ENCODE data around the gene MYLK.

The MYLK gene

DNA sequence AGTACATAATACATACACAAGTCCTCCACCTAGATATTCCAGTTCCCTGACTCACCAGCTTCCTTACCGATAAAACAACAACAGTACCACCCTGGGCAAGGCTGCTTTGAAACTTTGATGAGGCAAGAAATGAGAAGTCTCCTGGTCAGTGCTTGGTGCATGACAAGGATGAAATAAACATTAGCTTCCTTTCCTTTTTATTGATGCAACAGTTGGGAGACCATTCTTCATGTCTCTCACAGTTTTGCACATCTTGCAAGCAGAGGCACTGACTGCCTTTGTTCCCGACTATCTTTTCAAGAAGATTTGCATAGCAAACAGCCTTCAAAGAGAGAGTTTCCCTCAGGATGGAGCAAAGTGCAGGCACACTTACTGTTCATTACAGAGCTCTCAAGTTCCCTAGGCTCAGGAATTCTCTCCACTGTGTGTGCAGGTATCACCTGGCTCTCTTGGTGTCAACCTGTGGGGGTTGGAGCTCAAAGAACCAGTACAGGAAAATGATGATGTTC, 65.2 kb downstream of the MYLK start:
- DNase-seq (ENCODE audit: low read depth) = peak; percentile 92

GRCh38 chr3:123818324-123818920, 65.7 kb downstream of the MYLK start:
- DNase-seq (ENCODE audit: low read depth) = peak; percentile 32

DNA sequence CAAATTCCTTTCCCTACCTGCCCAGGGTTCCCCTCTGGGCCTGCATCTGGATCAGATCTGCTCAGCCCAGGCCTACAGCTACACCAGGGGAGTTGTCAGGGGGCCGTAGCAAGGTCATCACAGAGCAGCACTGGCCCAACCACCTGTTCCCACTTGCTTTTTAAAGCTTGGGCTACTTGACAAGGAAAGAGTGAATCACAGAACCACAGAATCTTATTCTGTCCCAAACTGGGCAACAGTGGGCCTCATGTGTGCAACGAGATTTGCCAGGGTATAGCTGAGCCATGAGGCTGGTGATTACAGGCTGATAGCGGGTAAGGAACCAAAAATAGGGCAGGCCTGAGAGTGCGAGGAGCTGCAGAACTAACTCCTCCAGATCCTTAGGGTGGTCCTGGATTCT, 66.7 kb downstream of the MYLK start:
- DNase-seq (ENCODE audit: low read depth) = peak; percentile 17

DNA sequence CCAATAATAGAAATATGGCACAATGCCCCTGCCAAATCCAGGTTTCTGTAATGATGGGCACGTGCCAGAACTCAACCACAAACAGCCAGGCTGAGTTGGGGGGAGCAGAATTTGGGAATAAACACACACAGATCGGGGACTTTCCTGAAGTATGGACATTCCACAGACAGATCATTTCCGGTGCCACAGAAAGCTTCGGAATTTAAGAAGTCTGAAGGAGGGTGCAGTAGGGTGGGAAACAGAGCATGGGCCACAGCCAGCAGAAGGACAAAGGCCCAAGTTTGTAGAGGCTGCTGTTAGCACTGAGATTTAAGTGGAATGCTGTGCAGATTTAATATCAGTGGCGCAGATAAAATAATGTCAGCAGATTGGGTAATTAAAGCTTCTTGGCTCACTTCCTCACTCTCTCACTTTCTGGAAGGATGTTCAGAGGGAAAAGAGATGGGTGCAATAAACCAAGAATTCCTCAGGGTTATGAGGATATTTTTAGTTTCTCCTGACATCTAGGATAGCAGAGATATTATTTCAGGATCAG, 67.4 kb downstream of the MYLK start:
- peak; percentile 84 for DNase-seq (ENCODE audit: low read depth)

DNA sequence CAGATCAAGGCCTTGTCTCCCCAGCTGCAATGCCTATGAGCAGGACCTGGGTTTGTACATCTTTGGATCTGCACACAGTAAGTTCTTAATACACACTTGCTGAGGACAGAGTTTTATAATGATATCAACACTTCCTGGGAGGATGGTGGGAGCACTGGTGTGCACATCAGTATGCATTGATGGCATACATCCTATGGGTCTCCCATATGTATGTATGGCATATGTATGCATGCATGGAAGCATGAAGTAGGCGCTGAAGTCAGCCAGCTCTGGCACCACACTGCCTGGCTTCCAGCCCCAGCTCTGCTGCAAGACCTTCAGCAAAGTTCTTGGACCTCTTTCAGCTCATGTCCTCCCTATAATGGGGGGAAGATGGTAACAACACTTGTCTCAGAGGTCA, 68.2 kb downstream of the MYLK start:
- DNase-seq (ENCODE audit: low read depth) = no peak

GRCh38 chr3:123813876-123814275, 70.3 kb downstream of the MYLK start:
- peak; percentile 41 for DNase-seq (ENCODE audit: low read depth)

DNA sequence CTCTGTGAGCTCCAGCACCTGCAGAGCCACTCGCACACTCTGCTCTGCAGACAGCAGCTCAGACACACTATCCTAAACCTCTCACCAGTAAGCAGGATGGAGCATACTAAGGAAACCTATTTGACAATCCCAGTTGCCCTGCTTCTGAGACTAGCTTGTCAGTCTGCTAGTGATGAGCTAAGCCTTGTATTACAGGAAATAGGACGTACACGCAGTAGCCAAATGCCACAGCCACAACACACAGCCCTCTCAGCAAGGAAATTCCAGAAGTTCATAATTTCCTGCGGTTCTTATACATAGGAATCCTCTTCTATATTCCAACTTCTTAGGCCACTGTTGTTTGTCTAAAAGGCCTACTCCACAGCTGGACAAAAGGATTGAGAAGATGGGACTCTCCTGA, 74.5 kb downstream of the MYLK start:
- peak; percentile 73 for DNase-seq (ENCODE audit: low read depth)

DNA sequence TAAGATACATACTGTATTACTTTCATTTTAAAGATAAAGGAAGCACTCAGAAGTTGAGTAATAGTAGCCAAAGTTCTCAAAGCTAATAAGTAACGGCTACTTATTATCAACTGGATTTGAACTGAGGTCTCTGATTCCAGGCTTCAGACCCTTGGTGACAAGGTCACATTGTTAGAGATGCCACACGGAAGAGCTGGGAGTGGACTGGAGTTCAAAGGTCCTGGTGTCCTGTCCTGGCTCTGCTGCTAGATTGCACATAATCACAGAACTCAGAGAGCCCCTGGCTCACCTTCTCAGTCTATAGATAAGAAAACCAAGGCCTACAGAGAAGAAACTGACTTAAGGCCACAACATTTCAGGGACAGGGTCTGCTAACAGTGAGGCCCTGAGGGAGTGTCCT, 75.3 kb downstream of the MYLK start:
- DNase-seq (ENCODE audit: low read depth) = no peak

DNA sequence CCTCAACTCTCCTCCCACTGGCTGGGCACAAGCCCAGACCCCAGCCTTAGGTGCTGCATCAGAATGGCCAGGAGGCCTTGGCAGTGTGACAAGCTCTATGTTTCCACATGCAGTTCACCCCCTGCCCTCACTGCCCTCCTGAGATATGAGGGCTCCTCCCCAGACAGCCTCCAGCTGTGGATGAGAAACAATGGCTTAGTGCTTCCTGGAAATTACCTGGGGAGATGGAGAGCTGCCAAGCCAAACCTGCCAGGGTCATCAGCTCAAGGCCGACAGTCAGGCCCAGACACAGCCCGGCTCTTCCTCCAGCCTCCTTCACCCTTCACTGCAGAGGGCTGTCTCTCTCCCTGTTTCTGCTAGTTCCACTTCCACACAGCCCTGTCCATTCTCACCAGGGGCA, 76.3 kb downstream of the MYLK start:
- DNase-seq (ENCODE audit: low read depth) = no peak

- DNase-seq (ENCODE audit: low read depth) = no peak
These were observed 78.6 kb downstream of the MYLK start for GRCh38 chr3:123805504-123805903.

DNA sequence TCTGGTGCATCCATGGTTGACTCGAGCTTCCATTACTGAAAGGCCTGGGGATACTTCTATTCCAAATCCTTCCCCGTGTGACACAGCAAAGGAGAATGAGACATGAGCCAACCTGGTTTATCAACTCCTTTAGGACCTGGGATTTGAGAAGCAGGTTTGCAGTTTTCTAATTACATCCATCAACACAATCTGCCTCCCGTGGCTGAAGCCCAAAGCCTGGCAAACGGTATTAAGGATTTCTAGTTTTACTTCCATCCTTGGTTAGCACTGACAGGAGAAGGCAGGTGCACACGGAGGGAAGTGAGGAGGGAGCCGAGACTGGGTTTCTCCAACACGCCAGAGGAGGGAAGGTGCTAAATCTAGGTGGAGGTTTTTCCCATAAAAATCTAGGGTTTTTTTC, 79.0 kb downstream of the MYLK start:
- no peak for DNase-seq (ENCODE audit: low read depth)

GRCh38 chr3:123804676-123805075, 79.5 kb downstream of the MYLK start:
- no peak for DNase-seq (ENCODE audit: low read depth)

GRCh38 chr3:123803521-123803920, 80.6 kb downstream of the MYLK start:
- no peak for DNase-seq (ENCODE audit: low read depth)

DNA sequence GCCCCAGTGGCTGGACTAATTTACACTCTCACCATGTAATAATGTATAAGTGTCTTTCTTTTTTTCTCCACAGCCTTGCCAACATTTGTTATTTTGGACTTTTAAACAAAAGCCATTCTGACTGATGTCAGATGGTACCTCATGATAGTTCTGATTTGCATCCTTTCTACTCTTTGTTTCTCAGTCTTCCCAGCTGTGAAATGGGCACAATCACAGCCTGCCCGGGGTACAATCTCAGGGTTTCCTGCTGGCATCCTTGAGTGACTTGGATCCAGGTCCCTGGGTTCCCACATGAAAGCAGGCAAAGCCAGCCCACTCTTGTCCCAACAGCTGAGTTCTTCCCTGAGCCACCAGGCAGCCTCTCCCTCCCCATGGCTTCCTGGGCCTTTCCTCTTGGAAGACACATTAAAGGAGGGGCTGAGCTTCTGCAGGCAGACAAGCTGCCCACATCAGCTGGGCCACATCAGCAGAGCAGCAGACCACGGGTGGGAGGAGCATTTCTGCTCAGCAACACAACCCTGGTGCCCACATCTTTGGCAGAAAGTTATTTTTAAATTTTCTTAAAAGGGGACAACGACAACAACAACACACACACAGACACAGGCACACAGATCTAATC, 82.0 kb downstream of the MYLK start:
- DNase-seq (ENCODE audit: low read depth) = no peak

GRCh38 chr3:123801474-123801873, 82.7 kb downstream of the MYLK start:
- no peak for DNase-seq (ENCODE audit: low read depth)

DNA sequence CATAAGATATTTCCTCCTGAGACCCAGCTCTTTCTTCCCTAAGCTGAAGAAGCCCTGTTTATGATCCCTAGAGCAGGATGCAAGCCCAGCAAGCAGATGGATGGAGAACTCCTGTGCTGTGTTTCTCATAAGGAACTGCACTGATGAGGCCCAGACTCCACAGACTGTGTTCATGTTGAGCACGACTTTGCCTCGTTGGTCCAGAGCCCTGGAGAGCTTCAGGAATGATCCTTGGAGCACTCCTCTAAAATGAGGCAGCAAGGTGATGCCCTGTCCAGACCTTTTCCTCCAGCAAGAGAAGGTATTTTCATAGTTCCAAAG, 83.8 kb downstream of the MYLK start:
- DNase-seq (ENCODE audit: low read depth) = no peak

DNA sequence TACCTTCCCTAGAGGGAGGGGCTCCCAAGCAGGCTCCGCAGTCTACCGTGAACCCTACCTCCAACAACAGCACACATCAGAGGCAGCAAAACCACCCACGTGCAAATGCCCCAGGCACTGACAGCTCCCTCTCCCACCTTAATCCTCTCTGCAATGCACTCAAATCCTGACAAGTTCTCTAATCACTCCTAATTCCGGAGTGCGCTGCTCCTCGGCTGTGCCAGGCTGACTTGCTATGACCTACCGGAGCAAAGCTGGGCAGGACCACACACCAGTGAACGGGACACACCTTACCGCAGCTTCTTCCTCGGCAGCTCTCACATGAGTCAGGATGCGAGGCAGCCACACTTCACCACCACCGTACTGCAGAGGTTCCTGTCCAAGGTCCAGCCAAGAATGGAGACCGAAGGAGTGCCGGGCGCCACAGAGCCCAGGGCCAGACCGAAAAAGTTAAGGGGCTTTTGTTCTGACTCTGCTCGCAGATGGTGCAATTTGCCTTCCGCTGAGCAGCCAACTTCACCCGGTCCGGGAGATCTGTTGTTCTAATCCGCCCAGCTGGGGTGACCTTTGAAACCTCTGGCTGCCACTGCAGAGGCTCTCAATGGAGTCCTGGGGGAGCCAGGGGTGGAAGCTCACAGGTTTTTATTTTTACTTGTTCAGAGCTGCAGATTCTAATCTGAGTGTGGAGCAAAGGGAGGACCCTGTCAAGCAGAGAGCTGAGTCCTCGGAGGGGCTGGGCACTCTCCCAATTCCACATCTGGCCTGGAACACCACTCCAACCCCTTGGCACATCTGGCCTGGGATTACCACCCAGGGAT, 84.4 kb downstream of the MYLK start:
- peak; percentile 60 for DNase-seq (ENCODE audit: low read depth)

DNA sequence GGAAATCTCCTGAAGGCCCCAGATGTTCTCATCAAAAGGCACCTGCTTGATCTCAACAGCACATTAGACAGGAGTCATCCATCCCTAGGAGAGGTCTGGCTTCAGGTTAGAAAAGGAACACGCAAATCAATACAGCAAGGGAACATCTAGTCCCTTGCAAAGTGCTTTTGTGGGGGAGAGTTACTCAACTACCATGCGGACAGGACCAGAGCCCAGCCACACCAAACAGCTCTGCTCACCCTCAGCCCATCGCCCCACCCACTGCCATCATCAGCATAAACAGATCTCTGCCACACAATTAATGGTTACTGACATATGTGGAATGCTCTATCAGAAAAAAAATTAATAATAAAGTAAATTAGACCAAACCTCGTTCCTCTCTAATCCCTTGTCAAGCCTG, 85.6 kb downstream of the MYLK start:
- no peak for DNase-seq (ENCODE audit: low read depth)

DNA sequence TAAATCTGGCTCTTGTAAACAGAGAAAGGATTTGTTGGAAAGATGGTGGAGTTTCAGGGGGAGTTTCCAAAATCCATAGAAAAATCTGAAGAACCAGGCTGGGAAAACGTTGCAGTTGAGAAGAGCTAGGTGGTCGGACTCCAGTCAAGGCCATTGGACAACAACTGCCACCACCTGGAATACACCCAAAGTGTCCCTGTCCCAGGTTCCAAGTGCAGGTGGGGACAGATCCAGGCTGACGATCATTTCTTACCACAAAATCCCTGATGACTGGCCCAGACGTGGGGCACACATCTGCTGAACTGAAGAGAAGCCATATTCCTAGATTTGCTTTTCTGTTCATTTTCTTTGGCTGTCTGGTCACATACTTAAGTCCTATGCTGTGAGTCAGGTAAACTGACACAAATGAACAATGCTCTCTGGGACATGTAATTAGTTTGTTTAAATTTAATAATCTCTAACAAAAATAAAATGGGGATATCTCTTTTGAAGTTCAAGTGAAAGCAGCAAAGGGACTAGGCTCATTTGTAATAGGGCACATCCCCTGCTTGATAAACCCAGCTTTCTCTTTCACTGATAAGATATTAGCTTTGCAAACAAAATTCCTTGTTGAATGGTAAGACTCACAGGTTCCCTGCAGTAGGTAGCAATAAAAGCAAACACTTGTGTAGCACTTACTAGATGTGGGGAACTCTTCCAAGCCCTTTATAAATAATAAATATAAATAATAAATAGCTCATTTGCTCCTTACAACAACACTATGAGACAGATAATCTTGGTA, 88.5 kb downstream of the MYLK start:
- no peak for DNase-seq (ENCODE audit: low read depth)

DNA sequence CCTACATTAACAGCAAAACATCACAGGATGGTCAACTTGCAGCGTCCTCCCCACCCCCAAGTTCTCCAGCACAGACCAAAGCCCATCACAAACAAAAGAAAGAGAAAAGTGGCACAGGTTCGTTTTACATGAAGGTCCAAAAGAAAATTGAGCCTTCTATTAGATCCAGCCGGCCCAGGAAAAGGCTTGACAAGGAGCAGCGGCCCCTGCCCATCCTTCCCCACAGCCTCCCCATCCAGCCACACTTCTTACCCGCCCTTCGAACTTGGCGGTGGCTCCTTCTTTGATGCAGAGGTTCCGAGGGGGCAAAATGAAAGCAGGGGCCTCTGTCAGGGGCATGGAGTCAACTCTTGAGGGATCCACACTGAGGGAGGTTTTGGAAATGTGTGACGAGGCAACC, 90.7 kb downstream of the MYLK start:
- DNase-seq (ENCODE audit: low read depth) = no peak

GRCh38 chr3:123792473-123793201, 91.5 kb downstream of the MYLK start:
- peak; percentile 88 for DNase-seq (ENCODE audit: low read depth)

GRCh38 chr3:123791898-123792297, 92.2 kb downstream of the MYLK start:
- peak; percentile 42 for DNase-seq (ENCODE audit: low read depth)
